GM18505 (cell line): Measurements from ENCODE around the gene TRIM44.

ENCODE experiments used
- ATAC-seq: cut with Tn5 transposase; IDR thresholded peaks from one replicate; pipeline ENCODE4 v1.9.1; 2021; ENCODE audit not compliant: unreplicated experiment
- POLR2A ChIP-seq: IDR thresholded peaks from 4 replicates; pipeline ENCODE4 v1.6.1; 2011; ENCODE audit warnings: borderline replicate concordance; ENCODE audit not compliant: insufficient read depth, insufficient read length; ENCODE audit errors: extremely low read depth

The TRIM44 gene

DNA sequence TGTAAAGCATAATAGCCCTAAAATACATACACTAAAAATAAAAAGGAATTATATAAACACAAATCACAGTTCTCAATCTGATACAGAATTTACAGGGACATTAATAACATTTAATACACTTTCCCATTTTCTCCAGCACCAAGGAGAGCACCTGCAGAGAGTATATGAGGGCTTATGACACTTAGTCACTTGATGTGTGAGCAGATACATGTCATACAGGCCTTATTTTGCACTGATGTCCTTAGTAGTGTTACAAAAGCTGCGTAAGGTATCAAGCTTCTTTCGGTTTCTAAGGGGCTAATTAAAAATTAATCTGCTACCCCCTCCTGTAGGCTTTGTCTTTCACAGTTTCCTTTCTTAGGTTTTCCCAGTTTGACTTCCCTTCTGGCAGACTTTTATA, 61.3 kb downstream of the TRIM44 start:
- TF ChIP-seq POLR2A, result no peak
- ATAC-seq, result no peak

DNA sequence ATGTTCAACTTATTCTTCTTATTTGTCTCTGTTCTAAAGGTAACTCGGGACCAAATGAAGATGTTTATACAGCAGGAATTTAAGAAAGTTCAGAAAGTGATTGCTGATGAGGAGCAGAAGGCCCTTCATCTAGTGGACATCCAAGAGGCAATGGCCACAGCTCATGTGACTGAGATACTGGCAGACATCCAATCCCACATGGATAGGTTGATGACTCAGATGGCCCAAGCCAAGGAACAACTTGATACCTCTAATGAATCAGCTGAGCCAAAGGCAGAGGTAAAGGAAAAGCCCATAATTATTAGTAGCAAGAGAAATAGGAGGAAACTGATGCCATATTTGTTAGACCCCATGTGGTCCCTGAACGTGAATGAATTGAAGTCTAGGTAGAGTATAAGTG, 63.3 kb downstream of the TRIM44 start:
- ATAC-seq, result no peak
- no peak for TF ChIP-seq POLR2A

DNA sequence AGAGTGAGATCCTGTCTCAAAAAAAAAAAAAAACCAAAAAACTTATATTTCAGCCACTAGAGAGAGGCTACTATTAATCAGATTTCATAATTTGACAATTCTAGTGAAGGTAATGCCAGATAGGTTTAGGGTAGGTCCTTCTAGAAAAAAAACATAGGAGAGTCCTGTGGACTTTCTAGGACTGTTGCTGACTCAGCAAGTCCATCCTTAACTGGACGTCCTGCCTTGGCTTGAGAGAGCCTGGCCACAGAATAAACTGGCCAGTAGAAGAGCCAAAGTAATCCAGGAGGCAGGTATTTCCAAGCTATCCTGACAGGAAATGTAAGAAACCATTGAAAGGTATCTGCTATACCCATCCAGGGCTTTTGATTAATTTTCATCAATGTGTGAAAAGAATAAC, 64.6 kb downstream of the TRIM44 start:
- TF ChIP-seq POLR2A, result no peak
- no peak for ATAC-seq

DNA sequence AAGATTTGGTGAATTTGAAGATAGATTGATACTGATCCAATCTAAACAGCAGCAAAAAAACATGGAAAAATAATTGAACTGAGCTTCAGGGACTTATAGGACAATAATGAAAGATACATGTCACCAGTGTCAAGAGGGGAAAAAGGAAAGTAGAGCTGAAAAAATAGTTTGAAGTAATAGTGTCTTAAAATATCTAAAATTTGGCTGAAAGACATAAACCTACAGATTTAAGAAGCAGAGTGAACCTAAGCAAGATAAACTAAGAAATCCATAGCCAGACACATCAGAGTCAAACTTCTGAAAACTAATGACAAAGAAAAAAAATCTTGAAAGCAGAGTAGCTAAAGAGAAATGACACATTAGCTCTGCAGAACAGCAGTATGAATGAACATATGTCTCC, 67.7 kb downstream of the TRIM44 start:
- no peak for ATAC-seq
- TF ChIP-seq POLR2A, result no peak

DNA sequence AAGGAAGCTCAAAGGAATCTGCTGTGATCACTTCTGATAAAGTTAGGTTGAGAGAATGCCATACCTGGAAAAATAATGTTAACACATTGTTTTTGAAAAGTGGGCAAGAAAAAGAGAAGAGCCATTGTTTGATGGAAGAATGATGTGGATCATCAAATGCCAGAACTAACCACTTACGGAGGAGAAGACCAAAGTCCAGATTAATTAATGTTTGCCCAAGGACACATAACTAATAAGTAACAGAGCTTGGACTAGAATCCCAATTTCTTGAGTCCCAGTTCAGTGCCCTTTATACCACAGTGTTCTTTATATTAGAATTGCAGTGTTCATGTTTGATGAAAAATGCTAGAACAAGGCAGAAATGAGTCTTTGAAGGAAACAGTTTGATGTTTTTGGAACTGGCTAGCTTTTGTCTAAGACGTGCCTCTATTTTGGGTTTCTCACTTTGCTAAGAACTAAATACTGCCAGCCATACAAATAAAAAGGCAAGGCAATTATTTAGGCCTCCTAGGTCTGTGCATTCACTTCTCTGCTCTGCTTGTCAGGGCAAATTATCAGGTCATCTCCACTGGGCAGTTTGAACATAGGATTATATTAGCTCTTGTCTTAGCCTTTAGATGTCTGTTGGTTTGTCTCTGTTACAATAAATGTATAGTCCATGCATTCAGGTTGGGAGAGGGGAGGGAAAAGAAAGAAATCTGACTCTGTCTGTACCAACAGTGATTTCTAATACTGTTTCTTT, 72.3 kb downstream of the TRIM44 start:
- no peak for ATAC-seq

DNA sequence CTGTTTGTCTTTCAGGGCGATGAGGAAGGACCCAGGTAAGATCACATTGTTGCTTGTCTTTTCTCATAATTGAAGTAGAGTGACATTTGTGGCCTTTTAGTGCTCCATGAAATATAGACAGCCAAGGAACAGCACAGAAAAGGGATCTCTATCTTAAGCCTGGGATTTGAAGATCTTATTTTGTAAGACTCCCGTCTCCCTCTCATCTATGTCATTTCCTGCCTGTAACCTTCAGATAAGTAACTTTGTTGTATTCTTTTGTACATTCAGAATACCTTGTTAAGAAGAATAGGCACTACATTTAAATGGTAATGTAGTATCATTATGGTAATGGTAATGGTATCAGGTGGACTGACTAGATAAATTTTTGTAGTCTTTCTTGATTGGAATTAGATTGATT, 72.8 kb downstream of the TRIM44 start:
- no peak for ATAC-seq
- no peak for TF ChIP-seq POLR2A

More for the DNA sequence above, 72.3 kb downstream of the TRIM44 start:
- no peak for TF ChIP-seq POLR2A

DNA sequence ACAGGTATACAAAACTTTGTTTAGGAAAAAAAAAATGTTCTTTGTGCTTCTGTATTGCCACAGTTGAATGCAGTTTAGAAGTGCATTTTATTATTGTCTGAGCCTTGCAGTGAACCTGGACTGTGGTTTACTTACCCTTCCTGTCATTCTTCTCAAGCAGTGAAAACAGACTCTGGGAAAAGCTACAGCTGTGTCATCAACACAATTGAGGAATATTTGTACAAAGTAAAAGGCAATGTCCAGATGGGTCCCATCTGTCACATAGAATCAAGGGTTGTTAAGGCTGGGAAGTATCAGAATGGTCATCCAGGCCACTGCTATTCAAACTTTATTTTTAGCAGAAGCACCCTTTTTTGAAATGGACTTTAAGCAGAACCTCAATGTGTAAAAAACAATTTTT, 73.3 kb downstream of the TRIM44 start:
- no peak for TF ChIP-seq POLR2A
- no peak for ATAC-seq

DNA sequence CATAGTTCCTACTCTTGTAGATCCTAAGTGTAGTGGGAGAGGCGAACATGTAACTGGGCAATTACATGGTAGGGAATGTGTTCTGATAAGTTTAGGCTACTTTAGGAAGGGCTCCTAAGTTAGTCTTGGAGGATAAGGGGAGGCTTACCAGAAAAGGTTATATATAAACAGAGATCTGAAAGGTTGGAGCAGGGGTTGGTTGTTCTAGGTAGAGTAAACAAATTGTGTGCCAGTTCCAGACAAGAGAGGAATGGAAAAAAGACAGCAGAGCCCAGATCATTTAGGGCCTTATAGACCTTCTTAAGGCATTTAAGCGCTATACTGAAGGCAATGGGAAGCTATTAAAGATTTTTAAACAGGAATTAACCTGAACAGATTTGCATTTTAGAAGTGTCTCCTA, 74.4 kb downstream of the TRIM44 start:
- no peak for TF ChIP-seq POLR2A
- ATAC-seq, result no peak

DNA sequence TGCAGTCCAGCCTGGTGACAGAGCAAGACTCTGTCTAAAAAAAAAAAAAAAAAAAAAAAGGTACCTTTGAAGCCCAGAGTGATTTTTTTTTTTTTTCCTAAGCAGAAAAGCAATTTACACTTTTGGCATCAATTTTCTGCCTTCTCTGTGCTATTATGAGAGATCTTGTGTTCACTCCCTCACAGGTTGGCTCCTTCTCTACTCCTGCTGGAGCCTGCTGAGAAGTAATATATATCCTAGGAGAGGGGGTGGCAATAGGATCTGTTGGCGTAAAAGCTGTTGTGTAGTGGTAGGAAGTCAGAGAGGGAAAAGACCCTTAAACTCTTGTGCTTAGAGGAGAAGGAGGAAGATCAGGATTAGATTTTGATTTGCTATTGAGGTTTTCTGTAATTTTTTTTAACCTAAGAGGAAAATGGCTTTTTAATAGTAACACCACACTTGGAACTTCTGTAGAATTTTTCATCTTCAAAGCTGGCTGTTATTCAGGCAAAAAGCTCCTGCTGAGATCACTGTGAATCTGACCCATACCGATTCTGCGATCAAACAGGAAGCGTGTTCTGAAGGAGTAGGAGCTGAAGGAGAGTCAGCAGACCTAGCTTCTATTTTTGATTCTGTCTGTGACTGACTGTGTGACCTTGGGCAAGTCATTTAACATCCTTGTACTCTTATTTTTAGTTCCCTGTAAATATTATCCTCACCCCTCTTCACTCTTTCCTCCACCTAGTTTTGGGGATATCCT, 77.7 kb downstream of the TRIM44 start:
- TF ChIP-seq POLR2A, result no peak
- no peak for ATAC-seq

DNA sequence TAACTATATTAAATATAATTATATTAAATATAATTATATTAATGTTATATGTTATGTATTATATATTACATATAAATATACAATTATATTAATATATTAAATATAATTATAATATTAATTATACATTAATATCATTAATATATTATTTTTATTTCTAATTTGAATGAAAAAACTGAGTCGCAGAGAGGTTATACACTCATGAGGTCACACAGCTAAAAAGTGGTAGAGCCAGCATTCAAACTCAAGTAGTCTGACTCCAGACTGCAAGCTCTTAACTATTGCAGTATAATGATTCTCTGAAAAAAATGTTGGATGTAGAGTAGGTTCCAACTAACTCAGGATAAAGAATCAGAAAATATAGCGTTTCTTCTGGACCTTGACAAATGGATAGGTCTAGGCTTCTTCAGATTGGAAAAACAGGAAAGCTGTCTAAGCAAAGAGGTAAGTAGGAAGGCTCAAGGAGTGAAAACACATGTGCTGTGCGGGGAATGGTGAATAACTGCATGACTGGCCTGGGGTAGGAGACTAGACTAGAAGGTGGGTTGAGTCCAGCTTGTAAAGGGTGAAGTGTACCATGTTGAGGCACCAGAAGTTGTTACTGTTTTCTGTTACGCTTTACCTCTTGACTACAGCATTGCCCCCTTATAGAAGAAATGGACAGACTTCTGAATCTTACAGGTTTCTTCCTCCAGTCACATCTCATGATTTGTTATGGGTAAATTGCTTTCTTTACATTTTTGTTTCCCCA, 80.3 kb downstream of the TRIM44 start:
- no peak for TF ChIP-seq POLR2A
- no peak for ATAC-seq

DNA sequence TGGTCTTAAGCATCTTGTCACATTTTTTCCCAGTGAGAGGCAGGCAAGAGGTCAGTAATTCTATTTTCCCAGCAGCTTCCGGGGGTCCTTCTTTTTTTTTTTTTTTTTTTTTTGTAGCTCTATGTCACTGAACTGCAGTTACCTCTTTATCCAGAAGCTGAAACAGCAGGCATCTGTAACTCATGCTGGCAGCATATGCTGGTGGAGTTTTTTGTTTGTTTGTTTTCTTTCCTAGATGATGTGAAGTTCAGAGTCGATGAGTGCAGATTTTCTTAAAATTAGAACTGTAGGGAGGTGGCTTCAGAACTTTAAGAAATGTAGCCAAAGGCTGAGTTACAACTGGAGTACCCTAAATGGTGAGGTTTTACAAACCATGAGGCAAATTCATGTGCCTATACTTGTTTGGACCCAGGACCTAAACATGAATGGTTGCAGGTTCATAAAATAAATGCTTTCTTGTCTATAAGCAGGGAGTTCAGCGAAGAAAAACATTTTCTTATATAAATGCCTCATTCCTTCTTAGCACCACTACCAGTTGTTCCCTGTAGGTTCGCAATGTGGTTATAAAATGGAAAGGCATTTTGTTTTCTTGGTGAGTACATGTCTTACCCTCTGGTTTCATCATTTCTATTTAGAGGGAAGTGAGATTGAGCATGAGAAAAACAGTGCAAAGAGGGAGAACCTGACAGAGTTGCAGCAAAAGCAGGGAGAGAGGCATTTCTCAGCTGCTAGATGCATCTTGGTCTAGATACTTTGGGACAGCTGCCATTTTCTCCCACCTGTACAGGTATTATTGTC, 84.0 kb downstream of the TRIM44 start:
- no peak for TF ChIP-seq POLR2A
- no peak for ATAC-seq

DNA sequence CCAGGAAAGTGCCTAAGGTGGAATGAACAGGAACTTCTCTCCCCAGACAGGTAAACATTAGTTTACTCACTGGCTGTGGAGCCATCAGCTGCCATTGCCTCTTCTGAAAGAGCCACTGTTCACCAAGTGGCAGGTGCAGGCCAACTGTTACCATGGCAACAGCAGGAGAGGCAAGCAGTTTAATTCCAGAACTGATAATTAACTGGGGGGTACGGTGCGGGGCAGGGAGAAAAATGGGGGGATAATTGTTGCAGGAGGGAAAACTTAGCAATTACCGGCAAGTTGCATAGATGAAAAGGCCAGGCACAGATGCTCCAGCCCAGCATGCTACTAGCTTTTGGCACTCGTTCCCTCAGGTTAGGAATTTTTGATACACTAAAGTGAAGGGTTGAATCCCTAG, 85.1 kb downstream of the TRIM44 start:
- TF ChIP-seq POLR2A, result no peak
- no peak for ATAC-seq

DNA sequence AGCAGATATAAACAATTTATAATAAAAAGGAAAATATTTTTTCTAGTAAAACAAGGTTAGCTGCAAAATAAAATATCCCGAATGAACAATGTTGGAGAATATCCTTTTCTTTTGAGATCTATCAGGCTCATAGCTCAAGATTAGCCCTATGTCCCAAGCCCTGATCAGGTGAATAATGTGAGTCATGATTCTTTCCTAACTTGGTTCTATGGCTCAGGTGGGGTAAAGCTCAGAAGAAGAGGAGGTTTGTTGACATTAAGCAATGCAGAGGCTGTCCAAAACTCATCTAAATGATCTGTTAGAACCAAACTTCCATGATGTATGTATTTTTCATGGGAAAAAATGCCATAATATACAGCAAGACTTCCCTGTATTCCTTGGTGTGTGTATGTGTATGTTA, 86.1 kb downstream of the TRIM44 start:
- no peak for ATAC-seq
- TF ChIP-seq POLR2A, result no peak
